ENCODE measurements around the gene FNDC1. TPM values are rescaled to one million over a fixed set of nuclear protein-coding genes. Genes with fewer than 3 reads are reported as not detected.
"Not testable (repeated sequence)": the region's sequence is repeated elsewhere in the genome, so short reads cannot be mapped to it uniquely, and the experiment has no call there.

Gene FNDC1
- total RNA-seq (31.6 TPM), polyA plus RNA-seq (0.84 TPM)

GRCh38 chr6:159169193-159169555 is at the start of gene FNDC1:
Gene FNDC1, plus strand, starts transcription at chr6:159169400. Its CDS starts 197 bp downstream, at chr6:159169597.
- Histone ChIP-seq H3K27ac (ENCODE audit: low read depth) (no peak within 1 kb of the TSS), H3K4me1 (ENCODE audit: insufficient read depth) (peaks cover 2% of the 10 kb centered on the region), H3K4me3 (ENCODE audit: low read depth, low read length) (peak within 1 kb of the TSS; percentile 42), H3K36me3 (ENCODE audit: insufficient read depth) (no peaks in the 10 kb centered on the region)
- DNase-seq (ENCODE audit: extremely low spot score): no peak
- WGBS: under 1% methylated on average over 59 of the region's 59 CpGs

GRCh38 chr6:159119791-159120190 is 49.4 kb upstream of the FNDC1 start:
- no peak for DNase-seq (ENCODE audit: extremely low spot score)
- WGBS: 95% methylated on average over 7 of the region's 7 CpGs
- H3K4me3 ChIP-seq (ENCODE audit: low read depth, low read length): no peak overlapping the region
- no peaks in the 10 kb centered on the region for H3K4me1 ChIP-seq (ENCODE audit: insufficient read depth)
- no peak overlapping the region for H3K27ac ChIP-seq (ENCODE audit: low read depth)
- no peaks in the 10 kb centered on the region for H3K36me3 ChIP-seq (ENCODE audit: insufficient read depth)

GRCh38 chr6:159121486-159121885 is 47.7 kb upstream of the FNDC1 start:
- Histone ChIP-seq H3K27ac (ENCODE audit: low read depth) (no peak overlapping the region), H3K36me3 (ENCODE audit: insufficient read depth) (no peaks in the 10 kb centered on the region), H3K4me3 (ENCODE audit: low read depth, low read length) (no peak overlapping the region), H3K4me1 (ENCODE audit: insufficient read depth) (no peaks in the 10 kb centered on the region)
- DNase-seq (ENCODE audit: extremely low spot score): no peak
- WGBS: 85% methylated on average over 5 of the region's 5 CpGs

- Histone ChIP-seq H3K4me1 (ENCODE audit: insufficient read depth) (no peaks in the 10 kb centered on the region), H3K36me3 (ENCODE audit: insufficient read depth) (no peaks in the 10 kb centered on the region), H3K4me3 (ENCODE audit: low read depth, low read length) (no peak overlapping the region), H3K27ac (ENCODE audit: low read depth) (no peak overlapping the region)
- WGBS: 87% methylated on average over 4 of the region's 4 CpGs
- no peak for DNase-seq (ENCODE audit: extremely low spot score)
Observed at GRCh38 chr6:159122453-159122852, 46.7 kb upstream of the FNDC1 start.

GRCh38 chr6:159123831-159124230 is 45.4 kb upstream of the FNDC1 start:
- DNase-seq (ENCODE audit: extremely low spot score); H3K36me3 ChIP-seq (ENCODE audit: insufficient read depth); H3K4me1 ChIP-seq (ENCODE audit: insufficient read depth); H3K27ac ChIP-seq (ENCODE audit: low read depth); H3K4me3 ChIP-seq (ENCODE audit: low read depth, low read length): not testable (repeated sequence)
- 67% methylated on average over 2 of the region's 2 CpGs for WGBS

- 84% methylated on average over 5 of the region's 5 CpGs for WGBS
Observed at GRCh38 chr6:159125014-159125609, 44.1 kb upstream of the FNDC1 start.

GRCh38 chr6:159125951-159126352 is 43.2 kb upstream of the FNDC1 start:
- DNase-seq (ENCODE audit: extremely low spot score): no peak
- no peaks in the 10 kb centered on the region for H3K4me1 ChIP-seq (ENCODE audit: insufficient read depth)
- H3K27ac ChIP-seq (ENCODE audit: low read depth): no peak overlapping the region
- H3K4me3 ChIP-seq (ENCODE audit: low read depth, low read length): no peak overlapping the region
- H3K36me3 ChIP-seq (ENCODE audit: insufficient read depth): no peaks in the 10 kb centered on the region
- WGBS: 55% methylated on average over 5 of the region's 5 CpGs

More at GRCh38 chr6:159125014-159125609, 44.1 kb upstream of the FNDC1 start:
- DNase-seq (ENCODE audit: extremely low spot score): no peak
- Histone ChIP-seq H3K4me1 (ENCODE audit: insufficient read depth) (no peaks in the 10 kb centered on the region), H3K27ac (ENCODE audit: low read depth) (no peak overlapping the region), H3K36me3 (ENCODE audit: insufficient read depth) (no peaks in the 10 kb centered on the region), H3K4me3 (ENCODE audit: low read depth, low read length) (no peak overlapping the region)

GRCh38 chr6:159126590-159126989 is 42.6 kb upstream of the FNDC1 start:
- DNase-seq (ENCODE audit: extremely low spot score): no peak
- Histone ChIP-seq H3K4me3 (ENCODE audit: low read depth, low read length) (no peak overlapping the region), H3K4me1 (ENCODE audit: insufficient read depth) (no peaks in the 10 kb centered on the region), H3K27ac (ENCODE audit: low read depth) (no peak overlapping the region), H3K36me3 (ENCODE audit: insufficient read depth) (no peaks in the 10 kb centered on the region)
- WGBS: 88% methylated on average over 5 of the region's 5 CpGs

- DNase-seq (ENCODE audit: extremely low spot score): no peak
- no peaks in the 10 kb centered on the region for H3K4me1 ChIP-seq (ENCODE audit: insufficient read depth)
- H3K4me3 ChIP-seq (ENCODE audit: low read depth, low read length): no peak overlapping the region
- 94% methylated on average over 12 of the region's 12 CpGs for WGBS
- no peaks in the 10 kb centered on the region for H3K36me3 ChIP-seq (ENCODE audit: insufficient read depth)
- H3K27ac ChIP-seq (ENCODE audit: low read depth): no peak overlapping the region
Observed at GRCh38 chr6:159127701-159128100, 41.5 kb upstream of the FNDC1 start.

- 96% methylated on average over 30 of the region's 30 CpGs for WGBS
- no peaks in the 10 kb centered on the region for H3K4me1 ChIP-seq (ENCODE audit: insufficient read depth)
- H3K36me3 ChIP-seq (ENCODE audit: insufficient read depth): no peaks in the 10 kb centered on the region
- no peak for DNase-seq (ENCODE audit: extremely low spot score)
- no peak overlapping the region for H3K4me3 ChIP-seq (ENCODE audit: low read depth, low read length)
- H3K27ac ChIP-seq (ENCODE audit: low read depth): no peak overlapping the region
Observed at GRCh38 chr6:159128978-159129377, 40.2 kb upstream of the FNDC1 start.

GRCh38 chr6:159130846-159131245 is 38.4 kb upstream of the FNDC1 start:
- WGBS: 92% methylated on average over 11 of the region's 11 CpGs
- Histone ChIP-seq H3K4me1 (ENCODE audit: insufficient read depth) (no peaks in the 10 kb centered on the region), H3K4me3 (ENCODE audit: low read depth, low read length) (no peak overlapping the region), H3K27ac (ENCODE audit: low read depth) (no peak overlapping the region), H3K36me3 (ENCODE audit: insufficient read depth) (no peaks in the 10 kb centered on the region)
- DNase-seq (ENCODE audit: extremely low spot score): no peak

GRCh38 chr6:159131709-159132108 is 37.5 kb upstream of the FNDC1 start:
- Histone ChIP-seq H3K4me1 (ENCODE audit: insufficient read depth) (no peaks in the 10 kb centered on the region), H3K27ac (ENCODE audit: low read depth) (no peak overlapping the region), H3K4me3 (ENCODE audit: low read depth, low read length) (no peak overlapping the region), H3K36me3 (ENCODE audit: insufficient read depth) (no peaks in the 10 kb centered on the region)
- no peak for DNase-seq (ENCODE audit: extremely low spot score)
- 73% methylated on average over 6 of the region's 6 CpGs for WGBS

GRCh38 chr6:159132664-159133063 is 36.5 kb upstream of the FNDC1 start:
- no peak overlapping the region for H3K4me3 ChIP-seq (ENCODE audit: low read depth, low read length)
- H3K4me1 ChIP-seq (ENCODE audit: insufficient read depth): no peaks in the 10 kb centered on the region
- no peak overlapping the region for H3K27ac ChIP-seq (ENCODE audit: low read depth)
- 92% methylated on average over 15 of the region's 15 CpGs for WGBS
- no peaks in the 10 kb centered on the region for H3K36me3 ChIP-seq (ENCODE audit: insufficient read depth)
- no peak for DNase-seq (ENCODE audit: extremely low spot score)

- WGBS: 33% methylated on average over 9 of the region's 9 CpGs
Observed at GRCh38 chr6:159134701-159135364, 34.4 kb upstream of the FNDC1 start.

More at GRCh38 chr6:159134701-159135364, 34.4 kb upstream of the FNDC1 start:
- no peak overlapping the region for H3K4me3 ChIP-seq (ENCODE audit: low read depth, low read length)
- no peak overlapping the region for H3K27ac ChIP-seq (ENCODE audit: low read depth)
- DNase-seq (ENCODE audit: extremely low spot score): peak; percentile 20
- H3K4me1 ChIP-seq (ENCODE audit: insufficient read depth): no peaks in the 10 kb centered on the region
- H3K36me3 ChIP-seq (ENCODE audit: insufficient read depth): no peaks in the 10 kb centered on the region

Data from urinary bladder (tissue), 4 donors.